ENCODE data around the gene INO80. TPM values are rescaled to one million over a fixed set of nuclear protein-coding genes. Genes with fewer than 3 reads are reported as not detected.

INO80 gene, protein sequence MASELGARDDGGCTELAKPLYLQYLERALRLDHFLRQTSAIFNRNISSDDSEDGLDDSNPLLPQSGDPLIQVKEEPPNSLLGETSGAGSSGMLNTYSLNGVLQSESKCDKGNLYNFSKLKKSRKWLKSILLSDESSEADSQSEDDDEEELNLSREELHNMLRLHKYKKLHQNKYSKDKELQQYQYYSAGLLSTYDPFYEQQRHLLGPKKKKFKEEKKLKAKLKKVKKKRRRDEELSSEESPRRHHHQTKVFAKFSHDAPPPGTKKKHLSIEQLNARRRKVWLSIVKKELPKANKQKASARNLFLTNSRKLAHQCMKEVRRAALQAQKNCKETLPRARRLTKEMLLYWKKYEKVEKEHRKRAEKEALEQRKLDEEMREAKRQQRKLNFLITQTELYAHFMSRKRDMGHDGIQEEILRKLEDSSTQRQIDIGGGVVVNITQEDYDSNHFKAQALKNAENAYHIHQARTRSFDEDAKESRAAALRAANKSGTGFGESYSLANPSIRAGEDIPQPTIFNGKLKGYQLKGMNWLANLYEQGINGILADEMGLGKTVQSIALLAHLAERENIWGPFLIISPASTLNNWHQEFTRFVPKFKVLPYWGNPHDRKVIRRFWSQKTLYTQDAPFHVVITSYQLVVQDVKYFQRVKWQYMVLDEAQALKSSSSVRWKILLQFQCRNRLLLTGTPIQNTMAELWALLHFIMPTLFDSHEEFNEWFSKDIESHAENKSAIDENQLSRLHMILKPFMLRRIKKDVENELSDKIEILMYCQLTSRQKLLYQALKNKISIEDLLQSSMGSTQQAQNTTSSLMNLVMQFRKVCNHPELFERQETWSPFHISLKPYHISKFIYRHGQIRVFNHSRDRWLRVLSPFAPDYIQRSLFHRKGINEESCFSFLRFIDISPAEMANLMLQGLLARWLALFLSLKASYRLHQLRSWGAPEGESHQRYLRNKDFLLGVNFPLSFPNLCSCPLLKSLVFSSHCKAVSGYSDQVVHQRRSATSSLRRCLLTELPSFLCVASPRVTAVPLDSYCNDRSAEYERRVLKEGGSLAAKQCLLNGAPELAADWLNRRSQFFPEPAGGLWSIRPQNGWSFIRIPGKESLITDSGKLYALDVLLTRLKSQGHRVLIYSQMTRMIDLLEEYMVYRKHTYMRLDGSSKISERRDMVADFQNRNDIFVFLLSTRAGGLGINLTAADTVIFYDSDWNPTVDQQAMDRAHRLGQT (N-terminal part only)
- 10 to 100 TPM in 2 of 4 donors, 1 to 10 TPM in 2; 6.9 to 18.7 (median 11.5) TPM for polyA plus RNA-seq
- long read RNA-seq, donor 1, result 0 reads
- long read RNA-seq, donor 2, result 0 reads
- long read RNA-seq, donor 3, result 0 reads
- long read RNA-seq, donor 4, result 0 reads
- long read RNA-seq, donor 5, result 0 reads
- long read RNA-seq, donor 6, result 0 reads
- long read RNA-seq, donor 7, partial matches to known transcripts, result 0 of 1 reads
- long read RNA-seq, donor 7, other reads (novel, unspliced or antisense), result 0 of 1 reads
- long read RNA-seq, donor 8, result 0 reads
- long read RNA-seq, donor 9, result 0 reads
- long read RNA-seq, donor 10, result 0 reads

DNA sequence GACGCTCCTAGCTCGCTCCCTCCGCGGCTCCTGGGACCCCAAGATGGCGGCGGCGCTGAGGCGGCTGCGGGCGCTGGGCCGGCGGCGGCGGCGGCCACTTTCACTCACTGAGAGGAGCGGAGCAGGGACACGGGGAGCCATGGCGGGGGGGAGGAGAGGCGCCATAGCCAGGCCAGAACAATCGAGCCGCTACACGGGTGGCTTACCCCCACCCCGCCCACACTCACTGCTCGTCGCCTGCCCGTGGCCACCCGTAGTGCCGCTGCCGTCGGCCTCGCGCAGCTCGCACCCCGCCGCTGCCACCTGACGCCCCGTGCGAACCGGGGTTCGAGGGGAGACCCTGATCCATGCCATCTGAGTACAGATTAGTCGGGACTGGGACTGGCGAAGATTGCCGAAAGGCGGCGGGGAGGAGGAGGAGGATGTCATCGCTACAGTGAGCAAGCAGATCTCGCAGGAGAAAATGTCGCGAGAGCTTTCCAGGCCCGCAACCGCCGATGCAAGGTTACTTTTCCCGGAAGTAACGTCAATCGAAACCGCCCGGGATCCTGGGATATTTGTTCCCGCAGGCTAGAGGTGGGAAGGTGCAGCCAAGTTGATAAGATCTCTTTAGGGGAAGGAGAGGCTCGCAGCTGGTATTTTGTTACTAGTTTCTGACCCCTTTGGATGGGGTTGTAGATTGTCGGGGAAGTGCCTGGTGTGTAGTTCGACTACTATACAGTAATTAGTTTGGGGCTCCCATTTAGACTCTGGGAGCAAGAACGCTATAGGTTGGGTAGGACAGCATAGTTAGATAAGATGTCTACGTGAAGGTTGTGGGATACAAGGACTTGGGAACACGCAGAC is at the start of gene INO80:
Gene INO80 (minus strand): TSS at position 165 of the 846 bp plus-strand sequence. CDS start 19,970 bp downstream, outside the sequence.
- H3K9me3 ChIP-seq (ENCODE audit: control insufficient read depth in 2 of 2, insufficient read depth in 1 of 2, low read depth in 1 of 2, low read length in 1 of 2), result no peaks in the 10 kb centered on the region
- peaks cover 0 to 14% (median 0%) of the 10 kb centered on the region in 3 donors for H3K36me3 ChIP-seq (ENCODE audit: control insufficient read depth in 3 of 3, insufficient read depth in 2 of 3, low read depth in 1 of 3, low read length in 3 of 3)
- DNase-seq (peak; percentile 99 to 100), FAIRE-seq (no peak)
- peak within 1 kb of the TSS; percentile 82 to 100 (median 97) for H3K27ac ChIP-seq (ENCODE audit: low read depth in 1 of 3, low read length in 2 of 3)
- 0 to 1% (median 1%) methylated on average over 49 to 64 of the region's 64 CpGs for WGBS, 3 donors
- peaks cover 0 to 8% (median 2%) of the 10 kb centered on the region in 3 donors for H3K4me1 ChIP-seq (ENCODE audit: control insufficient read depth in 3 of 3, insufficient read depth in 2 of 3, low read depth in 1 of 3, low read length in 2 of 3)
- no peaks in the 10 kb centered on the region for H3K27me3 ChIP-seq (ENCODE audit: control insufficient read depth in 3 of 3, insufficient read depth in 3 of 3, low read length in 3 of 3)
- H3K4me3 ChIP-seq (ENCODE audit: low read depth in 1 of 3, low read length in 3 of 3), result peak within 1 kb of the TSS; percentile 70 to 95 (median 83)

DNA sequence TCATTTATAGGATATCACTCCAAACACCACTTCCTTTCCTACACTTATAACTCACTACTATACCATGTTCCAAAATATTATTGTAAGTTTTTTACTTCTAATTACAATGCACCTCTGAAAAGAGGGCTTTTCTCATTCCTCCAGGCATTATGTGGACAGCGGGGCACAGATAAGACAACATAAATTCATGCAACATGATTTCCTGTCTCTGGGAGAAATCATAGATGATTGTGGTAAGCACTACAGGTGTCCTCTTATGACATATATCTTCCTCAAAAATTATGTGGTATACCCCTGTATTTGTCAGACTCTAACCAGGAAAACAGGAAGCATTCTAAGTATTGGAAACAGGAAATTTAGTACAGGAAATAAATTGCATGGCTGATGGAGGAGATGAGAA is 45.7 kb upstream of the INO80 start:
- no peaks in the 10 kb centered on the region for H3K9me3 ChIP-seq (ENCODE audit: control insufficient read depth in 2 of 2, insufficient read depth in 1 of 2, low read depth in 1 of 2, low read length in 1 of 2)
- no peak for DNase-seq
- H3K27me3 ChIP-seq (ENCODE audit: control insufficient read depth in 3 of 3, insufficient read depth in 3 of 3, low read length in 3 of 3), result no peaks in the 10 kb centered on the region
- H3K4me3 ChIP-seq (ENCODE audit: low read depth in 1 of 3, low read length in 3 of 3), result no peak overlapping the region
- no peaks in the 10 kb centered on the region for H3K36me3 ChIP-seq (ENCODE audit: control insufficient read depth in 3 of 3, insufficient read depth in 2 of 3, low read depth in 1 of 3, low read length in 3 of 3)
- H3K27ac ChIP-seq (ENCODE audit: low read depth in 1 of 3, low read length in 2 of 3), result no peak overlapping the region
- 69 to 81% (median 71%) methylated on average over 1 of the region's 1 CpG for WGBS, 3 donors
- FAIRE-seq, result no peak
- H3K4me1 ChIP-seq (ENCODE audit: control insufficient read depth in 3 of 3, insufficient read depth in 2 of 3, low read depth in 1 of 3, low read length in 2 of 3), result no peaks in the 10 kb centered on the region

DNA sequence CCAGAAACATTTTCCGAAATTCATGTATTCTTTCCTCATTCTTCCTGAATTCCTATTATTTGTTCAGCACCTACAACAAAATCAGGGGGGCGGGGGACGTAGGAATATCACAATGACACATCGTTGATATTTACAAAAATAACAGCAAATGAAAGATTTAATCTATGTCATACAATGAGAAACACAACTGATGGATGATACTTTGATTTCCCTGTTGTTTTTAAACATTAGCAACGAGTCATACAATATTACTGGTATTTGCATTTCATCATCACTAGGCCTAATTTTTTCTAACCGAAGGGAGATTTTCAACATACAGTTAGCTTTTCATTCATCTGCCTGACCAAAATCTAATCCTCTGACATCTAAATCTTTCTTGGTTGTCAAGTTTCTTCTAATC is 45.3 kb upstream of the INO80 start:
- no peaks in the 10 kb centered on the region for H3K4me1 ChIP-seq (ENCODE audit: control insufficient read depth in 3 of 3, insufficient read depth in 2 of 3, low read depth in 1 of 3, low read length in 2 of 3)
- no peak overlapping the region for H3K27ac ChIP-seq (ENCODE audit: low read depth in 1 of 3, low read length in 2 of 3)
- H3K4me3 ChIP-seq (ENCODE audit: low read depth in 1 of 3, low read length in 3 of 3), result no peak overlapping the region
- WGBS, 3 donors, result 69 to 78% (median 76%) methylated on average over 6 of the region's 6 CpGs
- DNase-seq (no peak), FAIRE-seq (no peak)
- H3K36me3 ChIP-seq (ENCODE audit: control insufficient read depth in 3 of 3, insufficient read depth in 2 of 3, low read depth in 1 of 3, low read length in 3 of 3), result no peaks in the 10 kb centered on the region
- H3K9me3 ChIP-seq (ENCODE audit: control insufficient read depth in 2 of 2, insufficient read depth in 1 of 2, low read depth in 1 of 2, low read length in 1 of 2), result no peaks in the 10 kb centered on the region
- H3K27me3 ChIP-seq (ENCODE audit: control insufficient read depth in 3 of 3, insufficient read depth in 3 of 3, low read length in 3 of 3), result no peaks in the 10 kb centered on the region

DNA sequence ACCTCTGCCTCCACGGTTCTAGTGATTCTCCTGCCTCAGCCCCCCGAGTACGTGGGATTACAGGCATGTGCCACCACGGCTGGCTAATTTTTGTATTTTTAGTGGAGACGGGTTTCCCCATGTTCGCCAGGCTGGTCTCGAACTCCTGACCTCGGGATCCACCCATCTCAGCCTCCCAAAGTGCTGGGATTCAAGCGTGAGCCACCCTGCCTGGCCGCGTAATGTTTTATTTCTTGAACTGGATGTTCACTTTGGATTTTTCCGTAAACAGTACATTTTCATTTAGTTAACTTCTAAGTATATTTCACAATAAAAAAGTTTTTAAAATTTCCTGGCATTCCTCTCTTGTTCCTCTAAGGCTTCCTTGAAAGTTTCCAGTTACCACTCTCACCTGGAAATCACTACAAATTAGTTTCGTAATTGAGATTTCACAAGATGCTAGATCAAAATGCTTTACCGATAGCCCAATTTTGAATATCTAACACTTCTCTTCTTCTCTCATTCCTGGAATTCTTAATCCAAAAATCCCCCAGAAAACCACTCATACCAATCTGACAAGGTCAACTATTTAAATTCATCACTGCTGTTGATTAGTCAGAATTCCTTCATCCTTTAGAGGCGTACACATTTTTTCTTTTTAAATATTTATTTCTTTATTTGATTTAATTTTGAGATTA is 44.7 kb upstream of the INO80 start:
- DNase-seq (no peak), FAIRE-seq (no peak)
- H3K27ac ChIP-seq (ENCODE audit: low read depth in 1 of 3, low read length in 2 of 3), result no peak overlapping the region
- H3K27me3 ChIP-seq (ENCODE audit: control insufficient read depth in 3 of 3, insufficient read depth in 3 of 3, low read length in 3 of 3), result no peaks in the 10 kb centered on the region
- no peak overlapping the region for H3K4me3 ChIP-seq (ENCODE audit: low read depth in 1 of 3, low read length in 3 of 3)
- H3K36me3 ChIP-seq (ENCODE audit: control insufficient read depth in 3 of 3, insufficient read depth in 2 of 3, low read depth in 1 of 3, low read length in 3 of 3), result no peaks in the 10 kb centered on the region
- WGBS, 3 donors, result 86 to 88% (median 87%) methylated on average over 15 of the region's 15 CpGs
- H3K4me1 ChIP-seq (ENCODE audit: control insufficient read depth in 3 of 3, insufficient read depth in 2 of 3, low read depth in 1 of 3, low read length in 2 of 3), result no peaks in the 10 kb centered on the region
- no peaks in the 10 kb centered on the region for H3K9me3 ChIP-seq (ENCODE audit: control insufficient read depth in 2 of 2, insufficient read depth in 1 of 2, low read depth in 1 of 2, low read length in 1 of 2)

DNA sequence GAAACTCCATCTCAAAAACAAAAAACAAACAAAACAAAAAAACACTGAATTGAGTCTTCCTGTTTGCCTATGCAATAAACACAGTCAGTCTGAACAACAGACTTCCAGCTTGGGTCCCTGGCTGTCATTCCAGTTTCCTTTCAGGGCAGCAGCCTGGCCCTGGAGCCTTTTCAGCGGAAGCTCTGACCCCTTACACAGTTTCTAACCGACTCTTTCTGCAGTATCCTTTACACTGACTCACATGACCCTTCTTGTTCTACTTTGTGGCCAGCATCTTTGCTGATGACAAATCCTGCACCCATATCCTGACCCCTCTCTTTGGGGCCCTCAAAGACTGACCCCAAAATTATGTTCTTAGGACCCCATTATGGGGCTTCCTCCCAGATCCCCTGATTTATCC is 38.3 kb upstream of the INO80 start:
- Histone ChIP-seq H3K4me1 (ENCODE audit: control insufficient read depth in 3 of 3, insufficient read depth in 2 of 3, low read depth in 1 of 3, low read length in 2 of 3) (no peaks in the 10 kb centered on the region), H3K36me3 (ENCODE audit: control insufficient read depth in 3 of 3, insufficient read depth in 2 of 3, low read depth in 1 of 3, low read length in 3 of 3) (no peaks in the 10 kb centered on the region), H3K27ac (ENCODE audit: low read depth in 1 of 3, low read length in 2 of 3) (no peak overlapping the region), H3K4me3 (ENCODE audit: low read depth in 1 of 3, low read length in 3 of 3) (no peak overlapping the region), H3K27me3 (ENCODE audit: control insufficient read depth in 3 of 3, insufficient read depth in 3 of 3, low read length in 3 of 3) (no peaks in the 10 kb centered on the region), H3K9me3 (ENCODE audit: control insufficient read depth in 2 of 2, insufficient read depth in 1 of 2, low read depth in 1 of 2, low read length in 1 of 2) (no peaks in the 10 kb centered on the region)
- 63 to 89% (median 82%) methylated on average over 2 of the region's 2 CpGs for WGBS, 3 donors
- FAIRE-seq (no peak), DNase-seq (no peak)

DNA sequence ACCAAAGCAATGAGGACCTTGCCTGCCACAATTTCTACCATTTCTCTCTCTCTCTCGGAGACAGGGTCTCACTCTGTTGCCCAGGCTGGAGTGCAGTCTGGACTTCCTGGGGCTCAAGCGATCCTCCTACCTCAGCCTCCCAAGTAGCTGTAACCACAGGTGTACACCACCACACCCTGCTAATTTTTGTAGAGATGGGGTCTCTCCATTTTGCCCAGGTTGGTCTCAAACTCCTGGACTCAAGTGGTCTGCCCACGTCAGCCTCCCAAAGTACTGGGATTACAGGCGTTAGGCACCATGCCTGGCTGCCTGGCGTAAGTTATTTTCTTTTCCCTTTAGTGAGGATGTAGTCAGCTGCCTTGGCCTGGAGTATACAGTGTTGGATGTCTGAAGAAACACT is 37.7 kb upstream of the INO80 start:
- Histone ChIP-seq H3K4me1 (ENCODE audit: control insufficient read depth in 3 of 3, insufficient read depth in 2 of 3, low read depth in 1 of 3, low read length in 2 of 3) (no peaks in the 10 kb centered on the region), H3K27ac (ENCODE audit: low read depth in 1 of 3, low read length in 2 of 3) (no peak overlapping the region), H3K27me3 (ENCODE audit: control insufficient read depth in 3 of 3, insufficient read depth in 3 of 3, low read length in 3 of 3) (no peaks in the 10 kb centered on the region), H3K9me3 (ENCODE audit: control insufficient read depth in 2 of 2, insufficient read depth in 1 of 2, low read depth in 1 of 2, low read length in 1 of 2) (no peaks in the 10 kb centered on the region), H3K4me3 (ENCODE audit: low read depth in 1 of 3, low read length in 3 of 3) (no peak overlapping the region), H3K36me3 (ENCODE audit: control insufficient read depth in 3 of 3, insufficient read depth in 2 of 3, low read depth in 1 of 3, low read length in 3 of 3) (no peaks in the 10 kb centered on the region)
- FAIRE-seq (no peak), DNase-seq (no peak)
- 89 to 94% (median 93%) methylated on average over 5 of the region's 5 CpGs for WGBS, 3 donors

DNA sequence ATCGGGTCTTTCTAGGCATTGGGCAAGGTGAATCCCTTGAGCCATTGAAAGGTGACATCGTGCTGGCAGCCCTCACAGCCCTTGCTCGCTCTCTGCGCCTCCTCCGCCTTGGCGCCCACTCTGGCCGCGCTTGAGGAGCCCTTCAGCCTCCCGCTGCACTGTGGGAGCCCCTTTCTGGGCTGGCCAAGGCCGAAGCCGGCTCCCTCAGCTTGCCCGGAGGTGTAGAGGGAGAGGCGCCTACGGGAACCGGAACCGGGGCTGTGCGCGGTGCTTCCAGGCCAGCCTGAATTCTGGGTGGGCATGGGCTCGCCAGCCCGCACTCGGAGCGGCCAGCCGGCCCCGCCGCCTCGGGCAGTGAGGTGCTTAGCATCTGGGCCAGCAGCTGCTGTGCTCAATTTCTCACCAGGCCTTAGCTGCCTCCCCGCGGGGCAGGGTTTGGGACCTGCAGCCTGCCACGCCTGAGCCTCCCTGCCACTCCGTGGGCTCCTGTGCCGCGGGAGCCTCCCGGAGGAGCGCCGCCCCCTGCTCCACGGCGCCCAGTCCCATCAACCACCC is 35.4 kb upstream of the INO80 start:
- 97 to 98% (median 98%) methylated on average over 36 to 37 of the region's 37 CpGs for WGBS, 3 donors
- no peak overlapping the region for H3K27ac ChIP-seq (ENCODE audit: low read depth in 1 of 3, low read length in 2 of 3)
- H3K36me3 ChIP-seq (ENCODE audit: control insufficient read depth in 3 of 3, insufficient read depth in 2 of 3, low read depth in 1 of 3, low read length in 3 of 3), result no peaks in the 10 kb centered on the region
- no peak overlapping the region for H3K4me3 ChIP-seq (ENCODE audit: low read depth in 1 of 3, low read length in 3 of 3)
- no peaks in the 10 kb centered on the region for H3K27me3 ChIP-seq (ENCODE audit: control insufficient read depth in 3 of 3, insufficient read depth in 3 of 3, low read length in 3 of 3)
- H3K9me3 ChIP-seq (ENCODE audit: control insufficient read depth in 2 of 2, insufficient read depth in 1 of 2, low read depth in 1 of 2, low read length in 1 of 2), result no peaks in the 10 kb centered on the region
- no peak for DNase-seq
- FAIRE-seq, result no peak
- no peaks in the 10 kb centered on the region for H3K4me1 ChIP-seq (ENCODE audit: control insufficient read depth in 3 of 3, insufficient read depth in 2 of 3, low read depth in 1 of 3, low read length in 2 of 3)
